Astrocyte (in vitro differentiated cells and primary cell): ENCODE data around the gene EXO1. TPM values are rescaled to one million over a fixed set of nuclear protein-coding genes. Genes with fewer than 3 reads are reported as not detected.
A peak's percentile ranks its signal among the peaks of the same experiment; 100 is the strongest.

Experiments
- DNase-seq: peaks from one replicate; pipeline ENCODE4 v3.0.0-alpha.2; 2010; ENCODE audit warnings: low read depth
- FAIRE-seq: peaks from 2 replicates; lab custom pipeline; 2011; peaks lifted over from hg19 to GRCh38; lab: Jason Lieb, UNC
- H2AFZ ChIP-seq: 2 replicates; pipeline ENCODE4 v1.6.0; 2012; ENCODE audit warnings: low read depth, low read length, inconsistent platforms
- H3K27ac ChIP-seq: 2 replicates; pipeline ENCODE4 v1.5.1; 2011; ENCODE audit warnings: low read depth, low read length, inconsistent platforms
- H3K27me3 ChIP-seq: 2 replicates; pipeline ENCODE4 v1.6.0; 2011; ENCODE audit warnings: low read length, inconsistent platforms; ENCODE audit not compliant: insufficient read depth
- H3K36me3 ChIP-seq: 2 replicates; pipeline ENCODE4 v1.5.1; 2011; ENCODE audit warnings: low read length, inconsistent platforms; ENCODE audit not compliant: insufficient read depth
- H3K4me1 ChIP-seq: 2 replicates; pipeline ENCODE4 v1.5.1; 2011; ENCODE audit warnings: low read length, inconsistent platforms; ENCODE audit not compliant: insufficient read depth
- H3K4me2 ChIP-seq: 2 replicates; pipeline ENCODE4 v1.6.0; 2012; ENCODE audit warnings: low read length, inconsistent platforms
- H3K4me3 ChIP-seq: 2 replicates; pipeline ENCODE4 v1.5.1; 2011; ENCODE audit warnings: low read depth, mild to moderate bottlenecking, low read length, inconsistent platforms; ENCODE audit not compliant: insufficient read depth
- H3K79me2 ChIP-seq: 2 replicates; pipeline ENCODE4 v1.6.0; 2012; ENCODE audit warnings: mild to moderate bottlenecking, low read length, inconsistent platforms; ENCODE audit not compliant: insufficient read depth
- H3K9ac ChIP-seq: 2 replicates; pipeline ENCODE4 v1.6.0; 2012; ENCODE audit warnings: mild to moderate bottlenecking, low read length, inconsistent platforms
- H3K9me3 ChIP-seq: 2 replicates; pipeline ENCODE4 v1.5.1; 2012; ENCODE audit warnings: low read depth, mild to moderate bottlenecking, low read length, inconsistent platforms; ENCODE audit not compliant: insufficient read depth
- H4K20me1 ChIP-seq: 2 replicates; pipeline ENCODE4 v1.6.0; 2012; ENCODE audit warnings: low read length, inconsistent platforms; ENCODE audit not compliant: insufficient read depth
- H3K27ac Mint-ChIP-seq: one replicate; pipeline ENCODE4 v1.8.0; 2021; ENCODE audit warnings: mild to moderate bottlenecking, mixed read lengths; ENCODE audit not compliant: unreplicated experiment
- H3K27me3 Mint-ChIP-seq: one replicate; pipeline ENCODE4 v1.8.0; 2021; ENCODE audit warnings: low read depth, mixed read lengths; ENCODE audit not compliant: unreplicated experiment
- H3K36me3 Mint-ChIP-seq: one replicate; pipeline ENCODE4 v1.8.0; 2021; ENCODE audit warnings: low read depth, mixed read lengths; ENCODE audit not compliant: unreplicated experiment
- H3K4me1 Mint-ChIP-seq: one replicate; pipeline ENCODE4 v1.8.0; 2021; ENCODE audit warnings: low read depth, mixed read lengths; ENCODE audit not compliant: unreplicated experiment
- H3K4me3 Mint-ChIP-seq: one replicate; pipeline ENCODE4 v1.8.0; 2021; ENCODE audit warnings: mild to moderate bottlenecking, moderate library complexity, mixed read lengths; ENCODE audit not compliant: unreplicated experiment
- H3K9me3 Mint-ChIP-seq: one replicate; pipeline ENCODE4 v1.8.0; 2021; ENCODE audit warnings: mild to moderate bottlenecking, mixed read lengths; ENCODE audit not compliant: unreplicated experiment
- EZH2 ChIP-seq: IDR thresholded peaks from 2 replicates; pipeline ENCODE4 v1.6.1; 2012; ENCODE audit warnings: mild to moderate bottlenecking, low read length, inconsistent platforms; ENCODE audit not compliant: insufficient read depth
- total RNA-seq: library from RNA; stranded (reverse); gene quantifications from 2 replicates; pipeline ENCODE4 v1.2.1, GENCODE V29; 2021
- TF ChIP-seq, protein P1 (sequence below): IDR thresholded peaks from 2 replicates; pipeline ENCODE4 v1.5.1; 2011; ENCODE audit warnings: low read depth, mild to moderate bottlenecking, inconsistent platforms, low read length, moderate library complexity; ENCODE audit not compliant: insufficient read depth

EXO1 gene
- total RNA-seq, 1 donor from 2014 or later = 3.8 TPM

DNA sequence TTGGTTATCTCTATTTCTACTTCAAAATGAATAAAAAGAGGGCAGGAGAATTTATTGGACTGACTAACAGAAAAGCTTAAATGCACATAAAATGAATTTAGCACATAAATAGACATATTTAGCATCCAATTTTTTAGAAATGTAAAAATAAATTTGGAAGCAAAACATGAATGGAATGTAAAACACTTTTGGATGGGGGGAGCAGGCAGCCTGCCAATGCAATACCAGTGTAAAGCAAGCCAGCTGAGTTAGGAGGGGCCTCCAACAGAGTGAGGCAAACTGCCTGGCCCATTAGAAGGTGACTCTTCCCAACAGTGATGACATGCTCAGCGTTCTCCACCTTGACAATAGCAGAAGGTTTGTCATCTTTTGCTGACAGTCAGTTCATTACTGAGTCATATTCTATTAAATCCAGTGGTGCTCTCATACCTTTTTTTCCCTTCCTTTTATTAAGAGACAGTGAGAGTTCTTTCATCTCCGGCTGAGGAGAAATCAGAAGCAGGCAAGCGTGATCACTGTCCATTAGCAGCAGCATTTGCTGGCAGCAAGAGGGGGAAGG, 19.5 kb upstream of the EXO1 start:
- Histone ChIP-seq H3K27me3 (no peaks in the 10 kb centered on the region), H3K4me3 (no peak overlapping the region), H4K20me1 (no peaks in the 10 kb centered on the region), H3K4me2 (no peak overlapping the region), H3K36me3 (no peaks in the 10 kb centered on the region), H2AFZ (peak overlapping the region; percentile 5), H3K4me1 (peaks cover 4% of the 10 kb centered on the region), H3K9ac (no peak overlapping the region), H3K79me2 (no peaks in the 10 kb centered on the region), H3K9me3 (no peaks in the 10 kb centered on the region), H3K27ac (no peak overlapping the region)
- FAIRE-seq (no peak), DNase-seq (peak; percentile 48)
- no peak overlapping the region for H3K4me3 Mint-ChIP-seq
- no peak overlapping the region for H3K27ac Mint-ChIP-seq
- H3K4me1 Mint-ChIP-seq = peaks cover 5% of the 10 kb centered on the region
- no peaks in the 10 kb centered on the region for H3K9me3 Mint-ChIP-seq
- H3K36me3 Mint-ChIP-seq = no peaks in the 10 kb centered on the region
- peaks cover 6% of the 10 kb centered on the region for H3K27me3 Mint-ChIP-seq
- no peak for TF ChIP-seq EZH2
- TF ChIP-seq, protein P1, sequence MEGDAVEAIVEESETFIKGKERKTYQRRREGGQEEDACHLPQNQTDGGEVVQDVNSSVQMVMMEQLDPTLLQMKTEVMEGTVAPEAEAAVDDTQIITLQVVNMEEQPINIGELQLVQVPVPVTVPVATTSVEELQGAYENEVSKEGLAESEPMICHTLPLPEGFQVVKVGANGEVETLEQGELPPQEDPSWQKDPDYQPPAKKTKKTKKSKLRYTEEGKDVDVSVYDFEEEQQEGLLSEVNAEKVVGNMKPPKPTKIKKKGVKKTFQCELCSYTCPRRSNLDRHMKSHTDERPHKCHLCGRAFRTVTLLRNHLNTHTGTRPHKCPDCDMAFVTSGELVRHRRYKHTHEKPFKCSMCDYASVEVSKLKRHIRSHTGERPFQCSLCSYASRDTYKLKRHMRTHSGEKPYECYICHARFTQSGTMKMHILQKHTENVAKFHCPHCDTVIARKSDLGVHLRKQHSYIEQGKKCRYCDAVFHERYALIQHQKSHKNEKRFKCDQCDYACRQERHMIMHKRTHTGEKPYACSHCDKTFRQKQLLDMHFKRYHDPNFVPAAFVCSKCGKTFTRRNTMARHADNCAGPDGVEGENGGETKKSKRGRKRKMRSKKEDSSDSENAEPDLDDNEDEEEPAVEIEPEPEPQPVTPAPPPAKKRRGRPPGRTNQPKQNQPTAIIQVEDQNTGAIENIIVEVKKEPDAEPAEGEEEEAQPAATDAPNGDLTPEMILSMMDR = no peak

DNA sequence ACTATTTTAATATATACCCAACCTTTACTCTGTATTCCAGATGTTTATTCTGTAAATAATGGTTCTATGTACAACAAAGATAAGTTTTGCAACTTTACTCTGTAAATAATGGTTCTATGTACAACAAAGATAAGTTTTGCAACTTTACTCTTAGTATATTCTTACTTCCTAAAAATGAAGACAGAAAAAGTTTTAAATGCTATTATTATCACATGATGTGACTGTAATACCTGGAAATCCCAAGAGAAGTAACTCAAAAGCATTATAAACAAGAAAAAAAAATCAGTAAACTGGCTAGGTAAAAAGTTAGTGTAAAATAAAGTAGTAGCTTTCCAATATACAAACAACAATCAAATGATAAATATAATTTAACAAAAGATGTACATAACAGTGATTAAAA, 18.5 kb upstream of the EXO1 start:
- Histone ChIP-seq H2AFZ (no peak overlapping the region), H3K36me3 (no peaks in the 10 kb centered on the region), H3K9ac (no peak overlapping the region), H3K79me2 (no peaks in the 10 kb centered on the region), H3K4me3 (no peak overlapping the region), H3K4me2 (no peak overlapping the region), H3K4me1 (peaks cover 4% of the 10 kb centered on the region), H4K20me1 (no peaks in the 10 kb centered on the region), H3K9me3 (no peaks in the 10 kb centered on the region), H3K27me3 (no peaks in the 10 kb centered on the region), H3K27ac (no peak overlapping the region)
- TF ChIP-seq EZH2 = no peak
- TF ChIP-seq, protein P1 = no peak
- Mint-ChIP-seq H3K27me3 (peaks cover 6% of the 10 kb centered on the region), H3K4me3 (no peak overlapping the region), H3K36me3 (no peaks in the 10 kb centered on the region), H3K27ac (no peak overlapping the region), H3K4me1 (peaks cover 5% of the 10 kb centered on the region), H3K9me3 (no peaks in the 10 kb centered on the region)
- no peak for FAIRE-seq
- DNase-seq = no peak

DNA sequence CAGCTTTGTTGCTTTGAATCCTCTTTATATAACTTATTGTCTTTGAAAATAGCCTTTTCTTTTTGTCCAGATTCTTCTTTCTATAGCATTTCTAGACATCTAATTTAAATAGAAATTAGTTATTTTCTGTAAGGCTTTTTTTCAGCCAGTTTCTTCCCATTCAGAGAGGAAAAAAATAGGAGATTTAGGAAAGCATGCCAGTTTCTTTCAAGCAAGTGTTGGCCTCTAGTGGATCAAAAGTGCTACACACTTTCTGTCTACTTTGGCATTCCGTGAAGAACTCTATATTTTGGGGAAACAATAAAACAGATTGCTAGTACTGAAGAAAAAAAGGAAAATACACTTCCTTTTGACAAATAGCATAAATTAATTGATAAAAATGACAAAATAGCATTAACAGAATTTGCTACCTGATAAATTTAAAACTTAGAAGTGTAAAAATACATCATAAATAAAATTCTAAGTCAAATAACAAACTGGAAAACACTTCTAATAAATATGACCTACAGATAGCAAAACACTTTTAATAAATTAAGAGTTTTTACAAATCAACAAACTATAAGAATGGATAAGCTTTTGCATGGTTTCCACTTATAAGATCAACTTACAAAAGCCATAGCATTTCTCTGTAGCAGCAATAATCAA, 13.1 kb upstream of the EXO1 start:
- no peaks in the 10 kb centered on the region for H4K20me1 ChIP-seq
- H3K9ac ChIP-seq = no peak overlapping the region
- no peaks in the 10 kb centered on the region for H3K79me2 ChIP-seq
- no peak for TF ChIP-seq EZH2
- TF ChIP-seq, protein P1 = peak; percentile 71
- H3K36me3 ChIP-seq = no peaks in the 10 kb centered on the region
- H3K36me3 Mint-ChIP-seq = no peaks in the 10 kb centered on the region
- no peaks in the 10 kb centered on the region for H3K9me3 ChIP-seq
- no peak for FAIRE-seq
- H3K27me3 ChIP-seq = no peaks in the 10 kb centered on the region
- peak; percentile 41 for DNase-seq
- no peak overlapping the region for H2AFZ ChIP-seq
- no peak overlapping the region for H3K4me3 Mint-ChIP-seq
- H3K27ac Mint-ChIP-seq = no peak overlapping the region
- H3K27ac ChIP-seq = no peak overlapping the region
- no peaks in the 10 kb centered on the region for H3K9me3 Mint-ChIP-seq
- no peak overlapping the region for H3K4me2 ChIP-seq
- H3K4me1 ChIP-seq = peaks cover 3% of the 10 kb centered on the region
- no peak overlapping the region for H3K4me3 ChIP-seq
- peaks cover 7% of the 10 kb centered on the region for H3K4me1 Mint-ChIP-seq
- H3K27me3 Mint-ChIP-seq = peaks cover 4% of the 10 kb centered on the region
